SU-DHL-6 (cell line): ENCODE results near the gene TAMM41.

ENCODE experiments used
- H2AFZ ChIP-seq: fragments of 200-600 bp; sonication (generic); 2 replicates; pipeline ENCODE4 v1.6.1; 2014; ENCODE audit warnings: low read depth, mild to moderate bottlenecking, moderate library complexity, mixed read lengths, antibody characterized with exemption, low read length; ENCODE audit not compliant: severe bottlenecking
- H3F3A ChIP-seq: fragments of 200-600 bp; shearing (Covaris generic); 2 replicates; pipeline ENCODE4 v1.6.0; 2016; ENCODE audit warnings: antibody characterized with exemption, mild to moderate bottlenecking; ENCODE audit not compliant: insufficient read depth
- H3K27ac ChIP-seq: fragments of 200-600 bp; sonication (generic); 2 replicates; pipeline ENCODE4 v1.5.1; 2016; ENCODE audit warnings: low read depth, mild to moderate bottlenecking, low read length, moderate library complexity, mixed read lengths
- H3K27me3 ChIP-seq: fragments of 200-600 bp; sonication (generic), shearing (Covaris generic); 2 replicates; pipeline ENCODE4 v1.6.0; 2014; ENCODE audit warnings: mild to moderate bottlenecking, low read length
- H3K36me3 ChIP-seq: fragments of 200-600 bp; sonication (generic); 2 replicates; pipeline ENCODE4 v1.6.1; 2014; ENCODE audit warnings: mild to moderate bottlenecking, low read length, mixed read lengths
- H3K4me2 ChIP-seq: fragments of 300-600, 200-600 bp; shearing (Covaris generic), sonication (generic); 2 replicates; pipeline ENCODE4 v1.6.0; 2014; ENCODE audit warnings: low read length, low read depth, mild to moderate bottlenecking; ENCODE audit not compliant: poor library complexity, severe bottlenecking
- H3K4me3 ChIP-seq: fragments of 200-600 bp; sonication (generic); 2 replicates; pipeline ENCODE4 v1.5.1; 2014; ENCODE audit warnings: antibody characterized with exemption, low read length, mild to moderate bottlenecking, mixed read lengths; ENCODE audit not compliant: insufficient read depth, poor library complexity, severe bottlenecking
- H3K79me2 ChIP-seq: fragments of 200-600 bp; sonication (generic); 2 replicates; pipeline ENCODE4 v1.6.1; 2014; ENCODE audit warnings: mild to moderate bottlenecking, low read length, moderate library complexity; ENCODE audit not compliant: insufficient read depth
- H3K9ac ChIP-seq: fragments of 200-600 bp; sonication (generic); 2 replicates; pipeline ENCODE4 v1.7.0; 2014; ENCODE audit warnings: mild to moderate bottlenecking, low read length
- H3K9me2 ChIP-seq: fragments of 200-600 bp; sonication (generic); replicated peaks from 2 replicates; pipeline ENCODE4 v1.6.1; 2014; ENCODE audit warnings: low read length; ENCODE audit not compliant: insufficient read depth
- H3K9me3 ChIP-seq: fragments of 200-600 bp; sonication (generic); 2 replicates; pipeline ENCODE4 v1.6.1; 2014; ENCODE audit warnings: low read length, mixed read lengths; ENCODE audit not compliant: insufficient read depth
- H4K20me1 ChIP-seq: fragments of 200-600 bp; sonication (generic); 2 replicates; pipeline ENCODE4 v1.6.1; 2014; ENCODE audit warnings: low read depth, mild to moderate bottlenecking, antibody characterized with exemption, low read length, moderate library complexity, mixed read lengths
- CTCF ChIP-seq: fragments of 200-600 bp; sonication (generic); IDR thresholded peaks from one replicate; pipeline ENCODE4 v1.5.1; 2017; ENCODE audit warnings: antibody characterized with exemption, mild to moderate bottlenecking, low read length, moderate library complexity; ENCODE audit not compliant: insufficient read depth, poor library complexity, severe bottlenecking
- EZH2phosphoT487 ChIP-seq: fragments of 200-600 bp; sonication (generic), shearing (Covaris generic); conservative IDR thresholded peaks from 2 replicates; pipeline ENCODE4 v1.6.1; 2018; ENCODE audit warnings: mild to moderate bottlenecking, antibody characterized with exemption, low read length, moderate library complexity, mixed read lengths

TAMM41 gene

DNA sequence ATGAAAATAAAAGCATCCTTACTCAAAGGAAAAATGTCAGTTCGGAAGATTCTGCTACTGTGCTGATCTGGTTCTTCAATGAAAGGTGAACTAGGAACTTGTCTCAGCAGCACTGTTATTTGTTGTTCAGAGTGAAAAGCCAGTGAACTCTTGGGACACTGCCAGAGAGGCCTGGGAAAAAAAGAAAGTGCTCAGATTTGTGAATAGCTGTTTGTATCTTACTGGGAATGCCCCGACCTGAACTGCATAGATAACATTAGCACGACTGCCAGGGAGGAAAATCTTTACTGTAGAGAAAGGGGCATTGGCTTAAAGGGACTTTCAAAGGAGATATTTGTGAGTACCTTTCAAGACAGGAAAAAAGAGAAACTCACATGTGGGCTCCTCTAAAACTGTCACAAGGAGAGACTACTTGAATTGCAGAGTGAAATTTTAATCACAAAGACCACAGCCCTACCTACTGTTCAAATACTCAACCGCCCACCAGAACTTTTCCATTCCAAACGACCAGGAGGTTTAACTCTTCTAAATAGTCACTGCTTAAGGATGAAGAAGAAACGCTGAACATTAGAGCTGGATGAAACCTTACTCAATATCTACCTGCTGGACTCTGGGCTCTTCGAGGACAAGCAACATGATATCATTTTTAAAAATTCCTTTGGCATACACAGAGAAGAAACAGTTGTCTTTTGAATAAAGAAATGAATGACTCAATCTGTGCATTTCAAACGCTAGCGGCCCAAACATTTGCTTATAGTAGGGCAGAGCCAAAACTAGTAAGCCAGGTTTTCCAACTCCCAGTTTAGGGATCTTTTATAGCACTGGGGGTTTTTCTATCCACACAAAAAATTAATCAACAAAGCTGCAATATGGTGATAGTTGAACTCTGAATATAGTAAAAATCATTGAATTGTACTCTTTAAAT lies 13.4 kb downstream of the TAMM41 start:
- Histone ChIP-seq H4K20me1 (no peaks in the 10 kb centered on the region), H3K79me2 (no peaks in the 10 kb centered on the region), H3K9ac (no peak overlapping the region), H3K27ac (no peak overlapping the region), H2AFZ (no peak overlapping the region), H3K9me3 (no peaks in the 10 kb centered on the region), H3F3A (peaks cover 4% of the 10 kb centered on the region; the same call in 1 of the 2 replicates), H3K4me2 (no peak overlapping the region), H3K36me3 (peaks cover 24% of the 10 kb centered on the region; the same call in 1 of the 2 replicates), H3K4me3 (no peak overlapping the region), H3K27me3 (no peaks in the 10 kb centered on the region), H3K9me2 (no peaks in the 10 kb centered on the region)
- TF ChIP-seq EZH2phosphoT487 (no peak), CTCF (no peak)

GRCh38 chr3:11829416-11829815 lies 17.3 kb downstream of the TAMM41 start:
- no peaks in the 10 kb centered on the region for H3K79me2 ChIP-seq
- TF ChIP-seq CTCF (no peak), EZH2phosphoT487 (no peak)
- no peak overlapping the region for H3K27ac ChIP-seq
- no peak overlapping the region for H3K4me2 ChIP-seq
- H3K4me3 ChIP-seq, result no peak overlapping the region
- H3K9me3 ChIP-seq, result no peaks in the 10 kb centered on the region
- H3K9ac ChIP-seq, result no peak overlapping the region
- H3K9me2 ChIP-seq, result no peaks in the 10 kb centered on the region
- H3F3A ChIP-seq, result no peaks in the 10 kb centered on the region
- H4K20me1 ChIP-seq, result no peaks in the 10 kb centered on the region
- H3K27me3 ChIP-seq, result no peaks in the 10 kb centered on the region
- no peak overlapping the region for H2AFZ ChIP-seq
- peaks cover 29% of the 10 kb centered on the region; the same call in 1 of the 2 replicates for H3K36me3 ChIP-seq

DNA sequence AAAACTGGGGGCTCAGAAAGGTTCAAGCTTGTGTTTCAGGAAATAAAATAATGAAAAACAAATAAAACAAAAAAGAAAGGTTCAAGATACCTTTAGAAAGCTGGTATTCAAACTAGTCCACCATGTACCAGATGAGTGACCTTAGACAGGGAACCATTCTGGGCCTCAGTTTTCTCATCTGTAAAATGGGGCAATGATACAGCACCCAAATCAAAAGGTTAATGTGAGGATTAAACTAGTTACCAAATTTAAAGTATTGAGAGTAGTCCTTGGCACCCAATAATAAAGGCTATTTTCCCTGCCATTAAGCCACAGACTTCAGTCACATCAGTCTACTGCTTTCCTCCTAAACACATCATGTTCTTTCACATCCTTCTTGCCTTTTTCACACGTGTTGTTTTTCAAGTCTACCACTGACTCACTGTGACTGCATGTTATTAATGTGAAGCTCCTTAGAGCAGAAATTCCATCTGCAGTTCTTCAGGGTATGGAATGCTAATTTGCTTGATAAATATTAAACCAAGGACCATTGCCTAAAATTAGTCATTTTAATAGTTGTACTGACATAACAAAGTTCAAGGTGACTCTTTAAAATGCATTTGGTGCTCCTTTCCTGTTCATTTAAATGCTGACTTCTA lies 19.9 kb downstream of the TAMM41 start:
- Histone ChIP-seq H3K9ac (no peak overlapping the region), H4K20me1 (no peaks in the 10 kb centered on the region), H3K27ac (no peak overlapping the region), H3K27me3 (no peaks in the 10 kb centered on the region), H3K9me2 (no peaks in the 10 kb centered on the region), H3K9me3 (no peaks in the 10 kb centered on the region), H3K79me2 (no peaks in the 10 kb centered on the region), H2AFZ (no peak overlapping the region), H3K4me2 (no peak overlapping the region), H3K36me3 (peaks cover 21% of the 10 kb centered on the region; the same call in 1 of the 2 replicates), H3K4me3 (no peak overlapping the region), H3F3A (no peaks in the 10 kb centered on the region)
- no peak for TF ChIP-seq EZH2phosphoT487
- TF ChIP-seq CTCF, result no peak
